ENCODE data around the gene RGMA. TPM values are rescaled to one million over a fixed set of nuclear protein-coding genes. Genes with fewer than 3 reads are reported as not detected.

RGMA gene
- total RNA-seq, 1 donor from 2014 or later, result 6.2 TPM

- H3K27ac ChIP-seq (ENCODE audit: low read depth, low read length), result no peak overlapping the region
- peak overlapping the region; percentile 56 for H3K9ac ChIP-seq (ENCODE audit: low read length)
- peak overlapping the region; percentile 98 for H3K4me3 Mint-ChIP-seq (ENCODE audit: unreplicated experiment)
- peaks cover 9% of the 10 kb centered on the region for H3K4me1 Mint-ChIP-seq (ENCODE audit: low read depth, unreplicated experiment)
- FAIRE-seq (no peak), DNase-seq (ENCODE audit: low read depth) (no peak)
- H3K4me2 ChIP-seq (ENCODE audit: low read length), result peak overlapping the region; percentile 98
- H3K36me3 Mint-ChIP-seq (ENCODE audit: low read depth, unreplicated experiment), result peaks cover 2% of the 10 kb centered on the region
- no peaks in the 10 kb centered on the region for H3K9me3 Mint-ChIP-seq (ENCODE audit: unreplicated experiment)
- H3K4me1 ChIP-seq (ENCODE audit: insufficient read depth, low read length), result peaks cover 15% of the 10 kb centered on the region
- H2AFZ ChIP-seq (ENCODE audit: low read depth, low read length), result no peak overlapping the region
- H3K27me3 ChIP-seq (ENCODE audit: insufficient read depth, low read length), result peaks cover 79% of the 10 kb centered on the region
- H3K27ac Mint-ChIP-seq (ENCODE audit: unreplicated experiment), result peak overlapping the region; percentile 87
- H3K9me3 ChIP-seq (ENCODE audit: insufficient read depth, low read depth, low read length), result no peaks in the 10 kb centered on the region
- no peaks in the 10 kb centered on the region for H3K36me3 ChIP-seq (ENCODE audit: insufficient read depth, low read length)
- no peaks in the 10 kb centered on the region for H3K79me2 ChIP-seq (ENCODE audit: insufficient read depth, low read length)
- H4K20me1 ChIP-seq (ENCODE audit: insufficient read depth, low read length), result no peaks in the 10 kb centered on the region
- peak overlapping the region; percentile 63 for H3K4me3 ChIP-seq (ENCODE audit: insufficient read depth, low read depth, low read length)
- TF ChIP-seq EZH2 (IDR thresholded peaks at IDR 0.05; ENCODE audit: insufficient read depth, low read length), result peak; percentile 28
- no peak for TF ChIP-seq CTCF (IDR thresholded peaks at IDR 0.05; ENCODE audit: insufficient read depth, low read depth, low read length)
- H3K27me3 Mint-ChIP-seq (ENCODE audit: low read depth, unreplicated experiment), result peaks cover 8% of the 10 kb centered on the region
Measured at GRCh38 chr15:93071469-93071936, 17.5 kb downstream of the RGMA start.

GRCh38 chr15:93070551-93071296, 18.3 kb downstream of the RGMA start:
- H3K4me1 ChIP-seq (ENCODE audit: insufficient read depth, low read length), result peaks cover 15% of the 10 kb centered on the region
- FAIRE-seq, result no peak
- H3K4me3 Mint-ChIP-seq (ENCODE audit: unreplicated experiment), result peak overlapping the region; percentile 98

More at GRCh38 chr15:93070551-93071296, 18.3 kb downstream of the RGMA start:
- Histone ChIP-seq H4K20me1 (ENCODE audit: insufficient read depth, low read length) (no peaks in the 10 kb centered on the region), H2AFZ (ENCODE audit: low read depth, low read length) (no peak overlapping the region), H3K4me3 (ENCODE audit: insufficient read depth, low read depth, low read length) (no peak overlapping the region), H3K9me3 (ENCODE audit: insufficient read depth, low read depth, low read length) (no peaks in the 10 kb centered on the region), H3K79me2 (ENCODE audit: insufficient read depth, low read length) (no peaks in the 10 kb centered on the region), H3K36me3 (ENCODE audit: insufficient read depth, low read length) (no peaks in the 10 kb centered on the region), H3K27me3 (ENCODE audit: insufficient read depth, low read length) (peaks cover 73% of the 10 kb centered on the region), H3K27ac (ENCODE audit: low read depth, low read length) (no peak overlapping the region), H3K9ac (ENCODE audit: low read length) (no peak overlapping the region), H3K4me2 (ENCODE audit: low read length) (no peak overlapping the region)
- Mint-ChIP-seq H3K27ac (ENCODE audit: unreplicated experiment) (no peak overlapping the region), H3K4me1 (ENCODE audit: low read depth, unreplicated experiment) (peaks cover 9% of the 10 kb centered on the region), H3K36me3 (ENCODE audit: low read depth, unreplicated experiment) (peaks cover 2% of the 10 kb centered on the region), H3K27me3 (ENCODE audit: low read depth, unreplicated experiment) (peaks cover 1% of the 10 kb centered on the region), H3K9me3 (ENCODE audit: unreplicated experiment) (no peaks in the 10 kb centered on the region)
- TF ChIP-seq CTCF (IDR thresholded peaks at IDR 0.05; ENCODE audit: insufficient read depth, low read depth, low read length), result no peak
- TF ChIP-seq EZH2 (IDR thresholded peaks at IDR 0.05; ENCODE audit: insufficient read depth, low read length), result no peak
- no peak for DNase-seq (ENCODE audit: low read depth)
